K562 (cell line): Measurements from ENCODE around the gene SMC6. TPM values are rescaled to one million over a fixed set of nuclear protein-coding genes. Genes with fewer than 3 reads are reported as not detected.

Experiments
- ATAC-seq: fragments of 200-7000 bp; cut with Tn5 transposase; 3 replicates; pipeline ENCODE4 v1.9.1; 2020; ENCODE audit warnings: moderate library complexity
- BruUV-seq: library from RNA; stranded (reverse); fragments of 400-500 nt; replicated peaks from 2 replicates; lab custom pipeline; 2021; lab: Mats Ljungman, UMichigan
- CTCF ChIA-PET: fragments of 300-600 bp; formaldehyde crosslinking; extraction: SDS; loops from one replicate; lab custom pipeline; 2021; ENCODE audit warnings: low intra/inter-chr PET ratio; lab: Yijun Ruan, JAX
- POLR2A ChIA-PET: fragments of 300-600, 350-650 bp; sonication (Branson Sonifier 250); formaldehyde crosslinking; extraction: SDS; loops from one replicate; lab custom pipeline; 2021; ENCODE audit warnings: antibody characterized with exemption, inconsistent platforms; lab: Yijun Ruan, JAX
- DNase-seq, 4 experiments: peaks; one replicate each; pipeline versions ENCODE4 v3.0.0 to v3.0.0-alpha.2; 2011 to 2018; ENCODE audit warnings: low spot score in 3 of 4, mixed read lengths in 3 of 4; ENCODE audit errors: extremely low read depth in 1 of 4
- FAIRE-seq: peaks from 2 replicates; lab custom pipeline; 2011; peaks lifted over from hg19 to GRCh38; lab: Jason Lieb, UNC
- H2AFZ ChIP-seq: 2 replicates; pipeline ENCODE4 v1.6.0; 2011; ENCODE audit warnings: low read depth, low read length, control low read depth, inconsistent platforms
- H3K27ac ChIP-seq: fragments of 200-600 bp; 3 replicates; pipeline ENCODE4 v1.8.0; 2011; ENCODE audit warnings: low read depth, mild to moderate bottlenecking, control low read depth, inconsistent platforms, low read length, moderate library complexity, mixed read lengths; ENCODE audit errors: extremely low read depth
- H3K27me3 ChIP-seq, 2 experiments: fragments of 300-600 bp in 1 of 2; 2 replicates in 1 of 2; 3 replicates in 1 of 2; pipeline versions ENCODE4 v1.6.0 to v1.8.0; 2011; ENCODE audit warnings: inconsistent platforms in 2 of 2, low read length in 2 of 2, mild to moderate bottlenecking in 1 of 2, mixed read lengths in 1 of 2, moderate library complexity in 1 of 2; ENCODE audit not compliant: control insufficient read depth in 2 of 2, insufficient read depth in 2 of 2
- H3K36me3 ChIP-seq: fragments of 300-600 bp; 3 replicates; pipeline ENCODE4 v1.8.0; 2011; ENCODE audit warnings: mild to moderate bottlenecking, low read length, inconsistent platforms; ENCODE audit not compliant: control insufficient read depth, insufficient read depth
- H3K4me1 ChIP-seq, 2 experiments: fragments of 200-600 bp in 1 of 2; replicated peaks in 1 of 2; 2 replicates in 1 of 2; 3 replicates in 1 of 2; pipeline versions ENCODE4 v1.5.1 to v1.8.0; 2011; ENCODE audit warnings: inconsistent platforms in 2 of 2, low read length in 2 of 2, mild to moderate bottlenecking in 1 of 2, mixed read lengths in 1 of 2, moderate library complexity in 1 of 2; ENCODE audit not compliant: control insufficient read depth in 2 of 2, insufficient read depth in 2 of 2
- H3K4me2 ChIP-seq: 2 replicates; pipeline ENCODE4 v1.6.1; 2011; ENCODE audit warnings: low read length, control low read depth, inconsistent platforms, mixed read lengths; ENCODE audit not compliant: insufficient read depth
- H3K4me3 ChIP-seq: fragments of 200-600 bp; sonication (generic), shearing (Covaris generic); 2 replicates; pipeline ENCODE4 v1.5.1; 2016; ENCODE audit warnings: control low read depth, inconsistent platforms
- H3K79me2 ChIP-seq: fragments of 200-600 bp; 3 replicates; pipeline ENCODE4 v1.8.0; 2011; ENCODE audit warnings: low read length, inconsistent platforms; ENCODE audit not compliant: control insufficient read depth, insufficient read depth
- H3K9ac ChIP-seq, 2 experiments: 2 replicates each; pipeline versions ENCODE4 v1.6.0 to v1.6.1; 2011; ENCODE audit warnings: low read depth in 2 of 2, low read length in 2 of 2, control low read depth in 1 of 2, inconsistent platforms in 1 of 2, mild to moderate bottlenecking in 1 of 2, mixed read lengths in 1 of 2; ENCODE audit not compliant: insufficient read depth in 1 of 2
- H3K9me1 ChIP-seq: one replicate; pipeline ENCODE4 v1.6.0; 2011; ENCODE audit warnings: inconsistent platforms, mild to moderate bottlenecking, low read length, moderate library complexity; ENCODE audit not compliant: control insufficient read depth, insufficient read depth
- H3K9me3 ChIP-seq: replicated peaks from 2 replicates; pipeline ENCODE4 v1.5.1; 2011; ENCODE audit warnings: low read depth, low read length, inconsistent platforms; ENCODE audit not compliant: control insufficient read depth, insufficient read depth
- H4K20me1 ChIP-seq: replicated peaks from 2 replicates; pipeline ENCODE4 v1.6.1; 2011; ENCODE audit warnings: low read length, inconsistent platforms, mixed read lengths; ENCODE audit not compliant: control insufficient read depth, insufficient read depth
- DACH1 ChIP-seq: fragments of 450-650 bp; IDR thresholded peaks from 2 replicates; pipeline ENCODE4 v1.6.1; 2018; ENCODE audit not compliant: partially characterized antibody
- GABPB2 ChIP-seq: fragments of 250-450 bp; sonication (Bioruptor Pico); conservative IDR thresholded peaks from 2 replicates; pipeline ENCODE4 v1.5.1; 2021; ENCODE audit warnings: mild to moderate bottlenecking
- JUND ChIP-seq, 2 experiments: IDR thresholded peaks; 2 replicates in 1 of 2; 3 replicates in 1 of 2; pipeline ENCODE4 v1.6.1; 2011; ENCODE audit warnings: borderline replicate concordance in 2 of 2, low read depth in 2 of 2, low read length in 2 of 2, improper control_type of control experiment in 1 of 2, missing biosample characterization in 1 of 2, missing genetic modification characterization in 1 of 2, missing genetic modification reagents in 1 of 2
- KDM4B ChIP-seq, 2 experiments: fragments of 450-650 bp in 1 of 2; sonication (generic) in 1 of 2; IDR thresholded peaks; 2 replicates each; pipeline ENCODE4 v1.6.1; 2016 to 2017; ENCODE audit warnings: borderline replicate concordance in 2 of 2, antibody characterized with exemption in 1 of 2, low read depth in 1 of 2, mild to moderate bottlenecking in 1 of 2
- OTX1 ChIP-seq: fragments of 450-650 bp; formaldehyde crosslinking; IDR thresholded peaks from 2 replicates; pipeline ENCODE4 v1.4.0; 2022; ENCODE audit warnings: mild to moderate bottlenecking
- TARDBP ChIP-seq: fragments of 450-650 bp; IDR thresholded peaks from 2 replicates; pipeline ENCODE4 v1.6.1; 2016
- TEAD2 ChIP-seq: fragments of 450-650 bp; IDR thresholded peaks from 2 replicates; pipeline ENCODE4 v1.6.1; 2016; ENCODE audit warnings: missing genetic modification characterization, control low read depth, missing compliant biosample characterization
- ZNF354B ChIP-seq: fragments of 250-450 bp; sonication (Bioruptor Pico); IDR thresholded peaks from 2 replicates; pipeline ENCODE4 v1.4.0; 2020
- ZNF561 ChIP-seq: fragments of 450-650 bp; formaldehyde crosslinking; conservative IDR thresholded peaks from 2 replicates; pipeline ENCODE4 v1.4.0; 2020; ENCODE audit warnings: mild to moderate bottlenecking, moderate library complexity
- ZNF76 ChIP-seq: fragments of 250-450 bp; sonication (Bioruptor Pico); IDR thresholded peaks from 2 replicates; pipeline ENCODE4 v1.4.0; 2020; ENCODE audit warnings: mild to moderate bottlenecking, moderate library complexity, borderline replicate concordance
- WGBS: fragments of 100-300 bp; shearing (Covaris generic); methylation state at CpG from one replicate; pipeline ENCODE4 v1.1.6; 2016; ENCODE audit warnings: low coverage, mixed read lengths; ENCODE audit not compliant: insufficient coverage; ENCODE audit errors: missing lambda C conversion rate; 5-methylcytosine and 5-hydroxymethylcytosine counted together
- in situ Hi-C: fragments of 300-500 bp; cut with MboI; formaldehyde crosslinking; loops from 4 replicates; pipeline ENCODE4 v1.15.0; 2018; ENCODE audit warnings: inconsistent platforms, mixed read lengths
- intact Hi-C: fragments of 100-400 bp; cut with micrococcal nuclease; formaldehyde crosslinking; loops from 2 replicates; pipeline ENCODE4 v1.14.2; 2022
- polyA plus RNA-seq, 8 experiments: library from polyadenylated mRNA; depleted of rRNA in 4 of 8; stranded (reverse) in 5 of 8; unstranded in 3 of 8; fragments of >200 nt; fragmentation: Nextera tagmentation in 2 of 8; fragmentation: Illumina TruSeq in 1 of 8; extraction: Ambion mirVana in 2 of 8; extraction: Trizol in 1 of 8; gene quantifications; 2 replicates each; pipeline versions ENCODE4 v1.2.1 to v1.2.3, GENCODE V29; 2011 to 2014; ENCODE audit warnings: inconsistent platforms in 1 of 8, missing spikeins in 1 of 8
- total RNA-seq, 7 experiments: library from RNA; depleted of rRNA in 6 of 7; stranded (reverse); fragments of >200 nt in 6 of 7; fragmentation: Illumina TruSeq in 2 of 7; extraction: Trizol in 2 of 7; gene quantifications; 2 replicates each; pipeline versions ENCODE4 v1.2.1 to v1.2.3, GENCODE V29; 2011 to 2021; ENCODE audit warnings: low replicate concordance in 1 of 7
- TF ChIP-seq, protein P1 (sequence below): IDR thresholded peaks from 2 replicates; pipeline ENCODE4 v1.6.1; 2011; ENCODE audit not compliant: insufficient read length; ENCODE audit errors: extremely low read depth
- TF ChIP-seq, protein P2 (sequence below), 2 experiments: fragments of 450-650 bp; IDR thresholded peaks; 2 replicates each; pipeline ENCODE4 v1.6.1; 2018; ENCODE audit warnings: mild to moderate bottlenecking in 2 of 2, low read depth in 1 of 2; ENCODE audit not compliant: partially characterized antibody in 2 of 2

Gene SMC6
- total and polyA plus RNA-seq, 9 of the 15 experiments (the other 6 are each of a cell fraction or from before 2014, with no cell fraction given) = 14.2 to 75.9 (median 47.7) TPM

- DNase-seq (no peak), ATAC-seq (no peak), FAIRE-seq (no peak)
- intact Hi-C loops = no loop called here
- no peak overlapping the region for H3K27ac ChIP-seq
- H3K4me3 ChIP-seq = no peak overlapping the region
- no TSS peak for BruUV-seq
- no peak overlapping the region for H2AFZ ChIP-seq
- POLR2A ChIA-PET = interaction anchor here (0.8 kb wide), 1 partner anchor 9 kb away, joined by 3 read pairs; no protein-coding TSS in a partner anchor
- H3K9me3 ChIP-seq = no peaks in the 10 kb centered on the region
- H3K79me2 ChIP-seq = no peaks in the 10 kb centered on the region
- no peaks in the 10 kb centered on the region for H3K27me3 ChIP-seq
- in situ Hi-C loops = no loop called here
- no peaks in the 10 kb centered on the region for H3K4me1 ChIP-seq
- no peaks in the 10 kb centered on the region for H4K20me1 ChIP-seq
- no peak overlapping the region for H3K9ac ChIP-seq
- no peak overlapping the region for H3K4me2 ChIP-seq
- TF ChIP-seq ZNF354B (CRISPR knock-in tag) = no peak
- TF ChIP-seq, protein P1, sequence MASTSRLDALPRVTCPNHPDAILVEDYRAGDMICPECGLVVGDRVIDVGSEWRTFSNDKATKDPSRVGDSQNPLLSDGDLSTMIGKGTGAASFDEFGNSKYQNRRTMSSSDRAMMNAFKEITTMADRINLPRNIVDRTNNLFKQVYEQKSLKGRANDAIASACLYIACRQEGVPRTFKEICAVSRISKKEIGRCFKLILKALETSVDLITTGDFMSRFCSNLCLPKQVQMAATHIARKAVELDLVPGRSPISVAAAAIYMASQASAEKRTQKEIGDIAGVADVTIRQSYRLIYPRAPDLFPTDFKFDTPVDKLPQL = no peak
- CTCF ChIA-PET = no interaction called here
- peaks cover 40% of the 10 kb centered on the region; the same call in 2 of the 3 replicates for H3K36me3 ChIP-seq
- 72% methylated on average over 1 of the region's 1 CpG for WGBS
- H3K9me1 ChIP-seq = no peaks in the 10 kb centered on the region
These were observed 27.9 kb upstream of the SMC6 start for GRCh38 chr2:17781482-17781881.

DNA sequence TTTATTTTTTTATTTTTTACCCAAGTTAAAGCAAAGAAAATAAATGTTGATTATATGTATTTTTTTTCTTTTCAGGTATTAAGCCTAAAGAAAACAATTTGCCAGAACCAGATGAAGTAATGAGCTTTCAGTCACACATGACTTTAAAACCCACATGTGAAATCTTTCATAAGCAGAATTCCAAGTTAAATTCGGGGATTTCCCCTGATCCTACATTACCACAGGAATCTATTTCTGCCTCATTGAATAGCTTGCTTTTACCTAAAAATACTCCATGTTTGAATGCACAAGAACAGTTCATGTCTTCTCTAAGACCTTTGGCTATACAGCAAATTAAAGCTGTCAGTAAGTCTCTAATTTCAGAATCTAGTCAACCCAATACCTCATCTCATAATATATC lies 26.9 kb upstream of the SMC6 start:
- in situ Hi-C loops (no loop called here), intact Hi-C loops (no loop called here)
- peaks cover 47% of the 10 kb centered on the region; the same call in 2 of the 3 replicates for H3K36me3 ChIP-seq
- no peaks in the 10 kb centered on the region for H4K20me1 ChIP-seq
- no peaks in the 10 kb centered on the region for H3K9me1 ChIP-seq
- no TSS peak for BruUV-seq
- peak; percentile 56 for FAIRE-seq
- no peaks in the 10 kb centered on the region for H3K9me3 ChIP-seq
- WGBS = 92% methylated on average over 1 of the region's 1 CpG
- CTCF ChIA-PET = no interaction called here
- POLR2A ChIA-PET = no interaction called here
- no peak overlapping the region for H3K4me3 ChIP-seq
- no peak for ATAC-seq
- H3K9ac ChIP-seq = no peak overlapping the region
- H3K4me1 ChIP-seq = no peaks in the 10 kb centered on the region
- H3K27ac ChIP-seq = no peak overlapping the region
- no peaks in the 10 kb centered on the region for H3K79me2 ChIP-seq
- H2AFZ ChIP-seq = no peak overlapping the region
- H3K27me3 ChIP-seq = no peaks in the 10 kb centered on the region
- no peak overlapping the region for H3K4me2 ChIP-seq
- DNase-seq = no peak
- no peak for TF ChIP-seq JUND (IDR thresholded peaks at IDR 0.05; ENCODE audit: borderline replicate concordance, low read depth, low read length)
- TF ChIP-seq JUND (tag; IDR thresholded peaks at IDR 0.05; ENCODE audit: borderline replicate concordance, low read depth, low read length) = no peak
- TF ChIP-seq, protein P2, sequence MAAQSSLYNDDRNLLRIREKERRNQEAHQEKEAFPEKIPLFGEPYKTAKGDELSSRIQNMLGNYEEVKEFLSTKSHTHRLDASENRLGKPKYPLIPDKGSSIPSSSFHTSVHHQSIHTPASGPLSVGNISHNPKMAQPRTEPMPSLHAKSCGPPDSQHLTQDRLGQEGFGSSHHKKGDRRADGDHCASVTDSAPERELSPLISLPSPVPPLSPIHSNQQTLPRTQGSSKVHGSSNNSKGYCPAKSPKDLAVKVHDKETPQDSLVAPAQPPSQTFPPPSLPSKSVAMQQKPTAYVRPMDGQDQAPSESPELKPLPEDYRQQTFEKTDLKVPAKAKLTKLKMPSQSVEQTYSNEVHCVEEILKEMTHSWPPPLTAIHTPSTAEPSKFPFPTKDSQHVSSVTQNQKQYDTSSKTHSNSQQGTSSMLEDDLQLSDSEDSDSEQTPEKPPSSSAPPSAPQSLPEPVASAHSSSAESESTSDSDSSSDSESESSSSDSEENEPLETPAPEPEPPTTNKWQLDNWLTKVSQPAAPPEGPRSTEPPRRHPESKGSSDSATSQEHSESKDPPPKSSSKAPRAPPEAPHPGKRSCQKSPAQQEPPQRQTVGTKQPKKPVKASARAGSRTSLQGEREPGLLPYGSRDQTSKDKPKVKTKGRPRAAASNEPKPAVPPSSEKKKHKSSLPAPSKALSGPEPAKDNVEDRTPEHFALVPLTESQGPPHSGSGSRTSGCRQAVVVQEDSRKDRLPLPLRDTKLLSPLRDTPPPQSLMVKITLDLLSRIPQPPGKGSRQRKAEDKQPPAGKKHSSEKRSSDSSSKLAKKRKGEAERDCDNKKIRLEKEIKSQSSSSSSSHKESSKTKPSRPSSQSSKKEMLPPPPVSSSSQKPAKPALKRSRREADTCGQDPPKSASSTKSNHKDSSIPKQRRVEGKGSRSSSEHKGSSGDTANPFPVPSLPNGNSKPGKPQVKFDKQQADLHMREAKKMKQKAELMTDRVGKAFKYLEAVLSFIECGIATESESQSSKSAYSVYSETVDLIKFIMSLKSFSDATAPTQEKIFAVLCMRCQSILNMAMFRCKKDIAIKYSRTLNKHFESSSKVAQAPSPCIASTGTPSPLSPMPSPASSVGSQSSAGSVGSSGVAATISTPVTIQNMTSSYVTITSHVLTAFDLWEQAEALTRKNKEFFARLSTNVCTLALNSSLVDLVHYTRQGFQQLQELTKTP (IDR thresholded peaks at IDR 0.05; ENCODE audit: low read depth in 1 of 2, partially characterized antibody in 2 of 2) = no peak
- TF ChIP-seq DACH1 = no peak
- TF ChIP-seq KDM4B (IDR thresholded peaks at IDR 0.05; ENCODE audit: borderline replicate concordance in 2 of 2, low read depth in 1 of 2) = no peak
- no peak for TF ChIP-seq GABPB2
- no peak for TF ChIP-seq TARDBP
- TF ChIP-seq OTX1 (CRISPR knock-in tag) = no peak
- TF ChIP-seq TEAD2 (tag) = no peak
- TF ChIP-seq ZNF561 (CRISPR knock-in tag) = no peak
- TF ChIP-seq ZNF76 (CRISPR knock-in tag) = no peak
